ENCODE data around the gene F2.

Gene F2

DNA sequence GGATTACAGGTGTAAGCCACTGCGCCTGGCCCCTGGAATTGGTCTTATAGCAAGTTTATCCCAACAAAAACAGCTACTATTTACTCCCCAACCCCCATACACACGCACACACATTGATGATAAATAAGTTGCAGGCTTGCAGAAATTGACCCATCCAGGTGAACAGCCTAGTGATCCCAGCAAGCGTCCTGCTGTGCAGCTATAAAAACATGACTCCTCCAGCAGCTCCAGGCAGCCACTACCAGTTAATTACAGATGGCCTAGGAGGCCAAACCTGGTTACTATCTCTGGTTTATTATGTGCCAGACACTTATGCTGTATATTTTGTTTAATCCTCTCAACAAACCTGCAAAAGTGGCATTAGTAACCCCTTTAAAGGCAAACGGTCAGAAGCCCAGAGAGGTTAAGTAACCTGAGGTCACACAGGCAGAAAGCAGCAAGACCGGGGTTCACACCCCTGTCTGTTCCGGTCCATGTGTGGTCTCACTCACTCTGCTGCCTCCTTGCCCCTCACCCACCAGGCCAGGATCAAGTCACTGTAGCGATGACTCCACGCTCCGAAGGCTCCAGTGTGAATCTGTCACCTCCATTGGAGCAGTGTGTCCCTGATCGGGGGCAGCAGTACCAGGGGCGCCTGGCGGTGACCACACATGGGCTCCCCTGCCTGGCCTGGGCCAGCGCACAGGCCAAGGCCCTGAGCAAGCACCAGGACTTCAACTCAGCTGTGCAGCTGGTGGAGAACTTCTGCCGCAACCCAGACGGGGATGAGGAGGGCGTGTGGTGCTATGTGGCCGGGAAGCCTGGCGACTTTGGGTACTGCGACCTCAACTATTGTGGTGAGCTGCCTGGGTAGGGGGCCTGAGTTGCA is 6.6 kb downstream of the F2 start:
- Histone ChIP-seq H3K4me2 (ENCODE audit: low read length) (no peak overlapping the region), H3K4me3 (ENCODE audit: low read depth, low read length) (no peak overlapping the region), H3K27me3 (ENCODE audit: control insufficient read depth, insufficient read depth, low read length) (no peaks in the 10 kb centered on the region), H3K27ac (no peak overlapping the region), H2AFZ (no peak overlapping the region), H3K4me1 (no peaks in the 10 kb centered on the region), H3K36me3 (ENCODE audit: control insufficient read depth, insufficient read depth, low read length) (no peaks in the 10 kb centered on the region), H3K9me3 (ENCODE audit: control insufficient read depth, low read length) (no peaks in the 10 kb centered on the region), H3K79me2 (no peaks in the 10 kb centered on the region), H3K9ac (no peak overlapping the region)
- no peak for TF ChIP-seq CTCF (IDR thresholded peaks at IDR 0.05)

- no peaks in the 10 kb centered on the region for H3K4me1 ChIP-seq
These were observed 7.3 kb downstream of the F2 start for GRCh38 chr11:46726206-46726862.

DNA sequence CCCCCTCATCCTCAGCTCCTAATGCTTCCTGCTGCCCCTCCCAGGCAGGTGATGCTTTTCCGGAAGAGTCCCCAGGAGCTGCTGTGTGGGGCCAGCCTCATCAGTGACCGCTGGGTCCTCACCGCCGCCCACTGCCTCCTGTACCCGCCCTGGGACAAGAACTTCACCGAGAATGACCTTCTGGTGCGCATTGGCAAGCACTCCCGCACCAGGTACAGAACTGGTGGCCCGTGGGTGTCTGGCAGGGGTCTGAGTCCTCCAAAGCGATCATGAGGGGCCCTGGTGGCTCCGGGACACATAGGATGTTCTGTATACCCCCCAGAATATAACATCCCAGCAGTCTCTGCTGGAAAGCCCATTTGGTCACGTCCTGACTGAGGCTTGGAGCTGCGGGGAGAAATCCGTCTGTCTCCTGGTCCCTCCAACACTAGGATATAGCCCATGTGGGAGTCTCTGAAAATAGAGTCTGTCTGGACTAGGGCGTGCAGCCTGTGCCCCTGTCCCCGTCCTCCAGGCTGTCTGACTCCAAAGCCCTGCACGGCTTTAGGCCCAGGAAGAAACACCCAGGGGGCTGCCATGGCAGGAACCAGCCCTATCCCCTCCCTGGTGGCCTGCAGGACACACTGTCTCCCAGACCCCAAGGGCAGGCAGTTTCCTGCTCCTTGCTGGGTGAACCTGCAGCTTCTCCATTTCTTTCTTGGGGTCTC is 9.1 kb downstream of the F2 start:
- no peak for TF ChIP-seq CTCF (IDR thresholded peaks at IDR 0.05)
- no peaks in the 10 kb centered on the region for H3K4me1 ChIP-seq
- no peak overlapping the region for H3K9ac ChIP-seq
- no peaks in the 10 kb centered on the region for H3K36me3 ChIP-seq (ENCODE audit: control insufficient read depth, insufficient read depth, low read length)
- no peak overlapping the region for H2AFZ ChIP-seq
- no peak overlapping the region for H3K4me2 ChIP-seq (ENCODE audit: low read length)
- no peak overlapping the region for H3K4me3 ChIP-seq (ENCODE audit: low read depth, low read length)
- no peaks in the 10 kb centered on the region for H3K79me2 ChIP-seq
- H3K27me3 ChIP-seq (ENCODE audit: control insufficient read depth, insufficient read depth, low read length): no peaks in the 10 kb centered on the region
- H3K9me3 ChIP-seq (ENCODE audit: control insufficient read depth, low read length): no peaks in the 10 kb centered on the region
- H3K27ac ChIP-seq: no peak overlapping the region

More at GRCh38 chr11:46726206-46726862, 7.3 kb downstream of the F2 start:
- TF ChIP-seq CTCF (IDR thresholded peaks at IDR 0.05): no peak
- Histone ChIP-seq H2AFZ (no peak overlapping the region), H3K9ac (no peak overlapping the region), H3K27me3 (ENCODE audit: control insufficient read depth, insufficient read depth, low read length) (no peaks in the 10 kb centered on the region), H3K4me3 (ENCODE audit: low read depth, low read length) (no peak overlapping the region), H3K9me3 (ENCODE audit: control insufficient read depth, low read length) (no peaks in the 10 kb centered on the region), H3K79me2 (no peaks in the 10 kb centered on the region), H3K4me2 (ENCODE audit: low read length) (no peak overlapping the region), H3K27ac (no peak overlapping the region), H3K36me3 (ENCODE audit: control insufficient read depth, insufficient read depth, low read length) (no peaks in the 10 kb centered on the region)

DNA sequence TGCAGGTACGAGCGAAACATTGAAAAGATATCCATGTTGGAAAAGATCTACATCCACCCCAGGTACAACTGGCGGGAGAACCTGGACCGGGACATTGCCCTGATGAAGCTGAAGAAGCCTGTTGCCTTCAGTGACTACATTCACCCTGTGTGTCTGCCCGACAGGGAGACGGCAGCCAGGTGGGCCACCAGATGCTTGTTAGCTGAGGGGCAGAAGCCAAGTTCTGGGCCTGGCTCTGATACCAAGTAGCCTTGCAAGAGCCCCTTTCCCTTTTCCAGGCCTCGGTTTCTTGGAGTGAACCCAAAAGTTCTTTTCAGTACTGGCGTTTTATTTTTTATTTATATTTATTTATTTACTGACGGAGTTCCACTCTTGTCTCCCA is 9.6 kb downstream of the F2 start:
- Histone ChIP-seq H3K27me3 (ENCODE audit: control insufficient read depth, insufficient read depth, low read length) (no peaks in the 10 kb centered on the region), H3K27ac (no peak overlapping the region), H2AFZ (no peak overlapping the region), H3K9ac (no peak overlapping the region), H3K4me3 (ENCODE audit: low read depth, low read length) (no peak overlapping the region), H3K36me3 (ENCODE audit: control insufficient read depth, insufficient read depth, low read length) (no peaks in the 10 kb centered on the region), H3K4me2 (ENCODE audit: low read length) (no peak overlapping the region), H3K79me2 (no peaks in the 10 kb centered on the region), H3K4me1 (no peaks in the 10 kb centered on the region), H3K9me3 (ENCODE audit: control insufficient read depth, low read length) (no peaks in the 10 kb centered on the region)
- TF ChIP-seq CTCF (IDR thresholded peaks at IDR 0.05): no peak
